ENCODE measurements around the gene NFS1.

- TF ChIP-seq CTCF (IDR thresholded peaks at IDR 0.05) (peak; percentile 84), EZH2 (IDR thresholded peaks at IDR 0.05; ENCODE audit: borderline replicate concordance, insufficient read depth, low read depth, low read length, poor library complexity, severe bottlenecking) (no peak)
These were observed 79.7 kb downstream of the NFS1 start for GRCh38 chr20:35619196-35620095.
